Amniotic epithelial cell (primary cell): Measurements from ENCODE around the gene LGR6.
A peak's percentile ranks its signal among the peaks of the same experiment; 100 is the strongest.

Experiments used
- DNase-seq: peaks from one replicate; pipeline ENCODE4 v3.0.0-alpha.2; 2010; ENCODE audit warnings: low read depth

Gene LGR6

GRCh38 chr1:202264726-202265125 is 71.1 kb downstream of the LGR6 start:
- no peak for DNase-seq

GRCh38 chr1:202266061-202266765 is 72.6 kb downstream of the LGR6 start:
- no peak for DNase-seq

GRCh38 chr1:202268032-202268431 is 74.4 kb downstream of the LGR6 start:
- DNase-seq = no peak

- no peak for DNase-seq
These were observed 75.2 kb downstream of the LGR6 start for GRCh38 chr1:202268817-202269216.

GRCh38 chr1:202270871-202271326 is 77.3 kb downstream of the LGR6 start:
- DNase-seq = no peak

- no peak for DNase-seq
These were observed 78.7 kb downstream of the LGR6 start for GRCh38 chr1:202272103-202272845.

- DNase-seq = peak; percentile 38
These were observed 81.0 kb downstream of the LGR6 start for GRCh38 chr1:202274611-202275010.

- no peak for DNase-seq
These were observed 81.6 kb downstream of the LGR6 start for GRCh38 chr1:202275061-202275770.

- DNase-seq = no peak
These were observed 82.6 kb downstream of the LGR6 start for GRCh38 chr1:202276081-202276715.

- DNase-seq = no peak
These were observed 83.3 kb downstream of the LGR6 start for GRCh38 chr1:202276920-202277319.

GRCh38 chr1:202278751-202279150 is 85.2 kb downstream of the LGR6 start:
- DNase-seq = no peak

- DNase-seq = no peak
These were observed 86.2 kb downstream of the LGR6 start for GRCh38 chr1:202279806-202280205.

- no peak for DNase-seq
These were observed 87.0 kb downstream of the LGR6 start for GRCh38 chr1:202280595-202280994.

GRCh38 chr1:202281316-202282024 is 87.9 kb downstream of the LGR6 start:
- peak; percentile 64 for DNase-seq

GRCh38 chr1:202282025-202282371 is 88.4 kb downstream of the LGR6 start:
- no peak for DNase-seq

GRCh38 chr1:202282596-202283283 is 89.1 kb downstream of the LGR6 start:
- DNase-seq = peak; percentile 29

- DNase-seq = peak; percentile 95
These were observed 89.8 kb downstream of the LGR6 start for GRCh38 chr1:202283379-202283844.

GRCh38 chr1:202283991-202284390 is 90.4 kb downstream of the LGR6 start:
- DNase-seq = peak; percentile 91

GRCh38 chr1:202285908-202286307 is 92.3 kb downstream of the LGR6 start:
- DNase-seq = no peak

GRCh38 chr1:202286622-202287097 is 93.1 kb downstream of the LGR6 start:
- DNase-seq = peak; percentile 77

GRCh38 chr1:202287196-202287595 is 93.6 kb downstream of the LGR6 start:
- no peak for DNase-seq
